Measurements from ENCODE around the gene SLC25A42.

Gene SLC25A42

GRCh38 chr19:19068659-19069654 lies 5.2 kb downstream of the SLC25A42 start:
- H3K27ac Mint-ChIP-seq, result peak overlapping the region in 1 of 3 experiments; percentile 54
- H3K9me3 Mint-ChIP-seq, result no peaks in the 10 kb centered on the region
- peak overlapping the region in 1 of 3 experiments; percentile 53 for H3K4me3 Mint-ChIP-seq
- H3K4me1 Mint-ChIP-seq, result peaks cover 21% of the 10 kb centered on the region
- no peaks in the 10 kb centered on the region for H3K36me3 Mint-ChIP-seq (ENCODE audit: low read depth)
- no peak for TF ChIP-seq CTCF (IDR thresholded peaks at IDR 0.05; ENCODE audit: unreplicated experiment in 3 of 3)
- no peaks in the 10 kb centered on the region for H3K27me3 Mint-ChIP-seq (ENCODE audit: low read depth)

DNA sequence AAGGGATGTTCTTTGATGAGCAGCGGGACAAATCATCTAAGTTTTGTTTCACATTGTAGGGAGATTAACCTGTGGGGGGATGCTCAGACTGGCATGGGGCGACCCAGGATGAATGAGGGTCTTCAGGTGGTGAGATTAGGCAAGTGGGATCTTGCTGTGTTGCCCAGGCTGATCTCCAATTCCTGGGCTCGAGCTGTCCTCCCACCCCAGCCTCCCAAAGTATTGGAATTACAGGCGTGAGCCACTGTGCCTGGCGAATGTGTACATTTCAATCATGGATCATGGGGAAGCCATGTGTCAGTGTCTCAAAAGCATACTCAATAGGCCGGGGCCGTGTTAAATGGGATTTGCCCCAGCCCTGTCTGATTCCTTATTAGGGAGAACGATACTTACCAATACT lies 8.1 kb downstream of the SLC25A42 start:
- no peaks in the 10 kb centered on the region for H3K9me3 Mint-ChIP-seq
- H3K4me3 Mint-ChIP-seq, result no peak overlapping the region
- no peaks in the 10 kb centered on the region for H3K36me3 Mint-ChIP-seq (ENCODE audit: low read depth)

DNA sequence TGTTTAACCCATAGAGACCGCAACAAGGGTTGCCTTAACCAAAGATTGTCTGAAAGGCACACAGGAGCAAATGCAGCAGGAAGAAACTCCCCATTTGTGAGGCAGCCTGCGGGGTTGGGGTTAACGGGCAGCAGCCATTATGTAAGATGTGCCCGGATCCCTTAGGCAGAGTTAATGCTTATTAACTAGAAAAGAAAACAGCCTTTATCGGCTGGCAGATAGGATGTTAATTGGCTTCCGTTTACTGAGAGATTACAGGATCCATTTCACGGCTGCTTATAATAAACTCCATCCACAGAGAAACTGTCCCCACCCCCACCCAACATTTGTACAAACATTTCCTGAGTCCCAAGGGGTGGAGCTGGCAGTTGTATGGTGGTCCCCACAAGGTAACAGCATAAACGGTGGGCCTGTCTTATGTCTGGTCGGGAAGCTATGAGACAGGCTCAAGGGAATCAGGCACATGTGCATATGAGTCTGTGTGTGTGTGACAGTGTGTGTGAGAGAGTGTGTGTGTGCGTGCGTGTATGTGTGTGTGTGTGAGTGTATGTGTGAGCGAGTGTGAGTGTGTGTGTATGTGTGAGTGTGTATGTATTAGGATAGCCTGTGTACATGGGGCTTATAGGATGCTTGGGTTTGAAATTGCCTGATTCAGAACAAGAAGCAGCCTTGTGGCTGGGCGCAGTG lies 10.5 kb downstream of the SLC25A42 start:
- no peak for TF ChIP-seq CTCF (IDR thresholded peaks at IDR 0.05; ENCODE audit: unreplicated experiment in 3 of 3)
- Mint-ChIP-seq H3K36me3 (ENCODE audit: low read depth) (peaks cover 3% of the 10 kb centered on the region), H3K4me1 (peaks cover 3% of the 10 kb centered on the region), H3K27me3 (ENCODE audit: low read depth) (no peaks in the 10 kb centered on the region), H3K27ac (no peak overlapping the region), H3K9me3 (no peaks in the 10 kb centered on the region), H3K4me3 (no peak overlapping the region)

More for the DNA sequence above, 8.1 kb downstream of the SLC25A42 start:
- Mint-ChIP-seq H3K27me3 (ENCODE audit: low read depth) (no peaks in the 10 kb centered on the region), H3K27ac (no peak overlapping the region), H3K4me1 (peaks cover 14% of the 10 kb centered on the region)
- TF ChIP-seq CTCF (IDR thresholded peaks at IDR 0.05; ENCODE audit: unreplicated experiment in 3 of 3), result no peak

DNA sequence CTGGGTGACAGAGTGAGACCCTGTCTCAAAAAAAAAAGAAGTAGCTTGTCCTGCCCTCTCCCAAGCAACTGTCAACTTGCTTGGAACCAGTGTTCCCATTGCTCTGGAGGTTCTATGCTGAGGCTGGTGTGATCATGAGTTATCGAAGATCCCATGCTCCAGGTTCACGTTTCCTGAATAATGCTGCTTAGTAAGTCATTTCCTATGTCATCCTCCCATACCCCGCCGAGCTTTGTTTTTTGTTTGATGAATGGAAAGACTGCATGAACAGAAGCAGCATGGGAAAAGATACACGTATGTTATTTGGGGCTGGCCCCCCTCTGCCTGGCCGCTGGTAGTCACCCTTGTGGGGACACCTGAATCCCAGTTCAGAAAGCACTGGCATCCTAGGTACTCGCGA lies 11.3 kb downstream of the SLC25A42 start:
- H3K27me3 Mint-ChIP-seq (ENCODE audit: low read depth), result no peaks in the 10 kb centered on the region
- H3K4me3 Mint-ChIP-seq, result no peak overlapping the region
- H3K27ac Mint-ChIP-seq, result no peak overlapping the region
- no peaks in the 10 kb centered on the region for H3K9me3 Mint-ChIP-seq
- H3K4me1 Mint-ChIP-seq, result no peaks in the 10 kb centered on the region
- TF ChIP-seq CTCF (IDR thresholded peaks at IDR 0.05; ENCODE audit: unreplicated experiment in 3 of 3), result no peak
- H3K36me3 Mint-ChIP-seq (ENCODE audit: low read depth), result peaks cover 3% of the 10 kb centered on the region

DNA sequence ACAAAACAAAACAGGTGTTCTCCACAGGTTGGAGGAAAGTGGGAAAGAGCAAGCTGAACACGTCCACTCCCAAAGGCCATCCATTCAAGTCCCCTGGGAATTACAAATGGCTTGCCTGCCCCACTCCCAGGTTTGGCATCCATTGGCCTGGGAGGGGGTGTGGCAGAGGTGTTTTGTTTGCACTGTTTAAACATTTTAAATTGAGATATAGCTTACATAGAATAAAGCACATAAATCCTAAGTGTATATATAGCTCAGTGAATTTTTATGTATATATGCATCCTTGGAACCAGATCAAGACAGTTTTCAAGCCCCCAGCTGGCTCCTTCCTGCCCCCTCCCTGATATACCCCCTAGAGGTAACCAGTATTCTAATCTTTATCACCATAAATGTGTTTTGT lies 12.7 kb downstream of the SLC25A42 start:
- TF ChIP-seq CTCF (IDR thresholded peaks at IDR 0.05; ENCODE audit: unreplicated experiment in 3 of 3), result no peak
- Mint-ChIP-seq H3K4me3 (no peak overlapping the region), H3K4me1 (no peaks in the 10 kb centered on the region), H3K9me3 (no peaks in the 10 kb centered on the region), H3K27ac (no peak overlapping the region), H3K36me3 (ENCODE audit: low read depth) (peaks cover 3% of the 10 kb centered on the region), H3K27me3 (ENCODE audit: low read depth) (no peaks in the 10 kb centered on the region)

All from nephron (organoid).